Skeletal muscle satellite cell (primary cell): Measurements from ENCODE around the gene MLXIPL. TPM values are rescaled to one million over a fixed set of nuclear protein-coding genes. Genes with fewer than 3 reads are reported as not detected.

ENCODE experiments used
- H3K27me3 ChIP-seq: 2 replicates; pipeline ENCODE4 v1.7.0; 2013; ENCODE audit warnings: low read length; ENCODE audit not compliant: control insufficient read depth, insufficient read depth
- H3K36me3 ChIP-seq: 2 replicates; pipeline ENCODE4 v1.7.0; 2013; ENCODE audit warnings: mild to moderate bottlenecking, control low read depth, low read length; ENCODE audit not compliant: insufficient read depth
- H3K4me1 ChIP-seq: 2 replicates; pipeline ENCODE4 v1.7.0; 2013; ENCODE audit warnings: low read length; ENCODE audit not compliant: control insufficient read depth, insufficient read depth
- H3K4me2 ChIP-seq: 2 replicates; pipeline ENCODE4 v1.7.0; 2013; ENCODE audit warnings: mild to moderate bottlenecking, low read length
- H3K4me3 ChIP-seq: 2 replicates; pipeline ENCODE4 v1.7.0; 2013; ENCODE audit warnings: low read length
- H3K9ac ChIP-seq: 2 replicates; pipeline ENCODE4 v1.7.0; 2013; ENCODE audit warnings: mild to moderate bottlenecking, low read depth, low read length, moderate library complexity
- H3K9me3 ChIP-seq: replicated peaks from 2 replicates; pipeline ENCODE4 v1.7.0; 2013; ENCODE audit warnings: mild to moderate bottlenecking, control low read depth, low read length
- total RNA-seq: library from RNA; depleted of rRNA; stranded (reverse); fragments of >200 nt; gene quantifications from 2 replicates; pipeline ENCODE4 v1.2.3, GENCODE V29; 2012; rRNA removed

The MLXIPL gene, protein sequence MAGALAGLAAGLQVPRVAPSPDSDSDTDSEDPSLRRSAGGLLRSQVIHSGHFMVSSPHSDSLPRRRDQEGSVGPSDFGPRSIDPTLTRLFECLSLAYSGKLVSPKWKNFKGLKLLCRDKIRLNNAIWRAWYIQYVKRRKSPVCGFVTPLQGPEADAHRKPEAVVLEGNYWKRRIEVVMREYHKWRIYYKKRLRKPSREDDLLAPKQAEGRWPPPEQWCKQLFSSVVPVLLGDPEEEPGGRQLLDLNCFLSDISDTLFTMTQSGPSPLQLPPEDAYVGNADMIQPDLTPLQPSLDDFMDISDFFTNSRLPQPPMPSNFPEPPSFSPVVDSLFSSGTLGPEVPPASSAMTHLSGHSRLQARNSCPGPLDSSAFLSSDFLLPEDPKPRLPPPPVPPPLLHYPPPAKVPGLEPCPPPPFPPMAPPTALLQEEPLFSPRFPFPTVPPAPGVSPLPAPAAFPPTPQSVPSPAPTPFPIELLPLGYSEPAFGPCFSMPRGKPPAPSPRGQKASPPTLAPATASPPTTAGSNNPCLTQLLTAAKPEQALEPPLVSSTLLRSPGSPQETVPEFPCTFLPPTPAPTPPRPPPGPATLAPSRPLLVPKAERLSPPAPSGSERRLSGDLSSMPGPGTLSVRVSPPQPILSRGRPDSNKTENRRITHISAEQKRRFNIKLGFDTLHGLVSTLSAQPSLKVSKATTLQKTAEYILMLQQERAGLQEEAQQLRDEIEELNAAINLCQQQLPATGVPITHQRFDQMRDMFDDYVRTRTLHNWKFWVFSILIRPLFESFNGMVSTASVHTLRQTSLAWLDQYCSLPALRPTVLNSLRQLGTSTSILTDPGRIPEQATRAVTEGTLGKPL
- total RNA-seq, result 0.51 TPM in 1 of 2 replicates, not detected in the other

DNA sequence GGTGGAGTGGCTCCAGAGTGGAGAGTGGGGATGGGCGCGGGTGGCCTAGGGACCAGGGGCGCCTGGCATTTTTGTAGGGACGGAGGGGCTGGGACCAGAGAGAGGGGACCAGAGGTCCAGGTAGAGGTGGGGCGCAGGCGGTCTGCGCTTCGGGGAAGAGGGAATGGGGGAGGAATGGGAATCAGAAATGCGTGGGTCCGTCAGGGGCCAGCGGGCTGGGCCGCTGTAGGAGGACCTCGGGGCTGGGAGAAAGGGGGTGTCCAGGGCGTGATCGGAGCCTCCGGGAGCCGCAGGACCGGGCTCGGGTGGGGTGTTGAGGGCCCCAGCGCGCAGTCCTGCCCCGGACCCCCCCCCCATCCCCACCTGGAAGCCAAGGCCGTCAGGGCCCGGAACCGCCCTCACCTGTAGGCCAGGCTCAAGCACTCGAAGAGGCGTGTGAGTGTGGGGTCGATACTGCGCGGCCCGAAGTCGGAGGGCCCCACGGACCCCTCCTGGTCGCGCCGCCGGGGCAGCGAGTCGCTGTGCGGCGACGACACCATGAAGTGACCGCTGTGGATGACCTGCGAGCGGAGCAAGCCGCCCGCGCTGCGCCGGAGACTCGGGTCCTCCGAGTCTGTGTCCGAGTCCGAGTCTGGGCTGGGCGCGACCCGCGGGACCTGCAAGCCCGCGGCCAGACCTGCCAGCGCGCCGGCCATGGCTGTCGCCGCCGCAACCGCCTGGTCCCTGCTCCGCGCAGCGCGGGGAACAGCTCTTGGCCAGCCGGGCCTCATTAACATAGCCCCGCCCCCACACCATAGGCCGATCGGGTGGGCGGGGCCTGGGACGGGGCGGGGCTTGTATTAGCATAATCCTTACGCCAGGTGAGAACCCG is at the start of gene MLXIPL:
MLXIPL (minus strand) TSS at position 725 of the 871 bp plus-strand sequence; CDS start at position 695, 30 bp downstream.
- H3K9ac ChIP-seq, result no peak within 1 kb of the TSS
- peaks cover 64% of the 10 kb centered on the region for H3K27me3 ChIP-seq

DNA sequence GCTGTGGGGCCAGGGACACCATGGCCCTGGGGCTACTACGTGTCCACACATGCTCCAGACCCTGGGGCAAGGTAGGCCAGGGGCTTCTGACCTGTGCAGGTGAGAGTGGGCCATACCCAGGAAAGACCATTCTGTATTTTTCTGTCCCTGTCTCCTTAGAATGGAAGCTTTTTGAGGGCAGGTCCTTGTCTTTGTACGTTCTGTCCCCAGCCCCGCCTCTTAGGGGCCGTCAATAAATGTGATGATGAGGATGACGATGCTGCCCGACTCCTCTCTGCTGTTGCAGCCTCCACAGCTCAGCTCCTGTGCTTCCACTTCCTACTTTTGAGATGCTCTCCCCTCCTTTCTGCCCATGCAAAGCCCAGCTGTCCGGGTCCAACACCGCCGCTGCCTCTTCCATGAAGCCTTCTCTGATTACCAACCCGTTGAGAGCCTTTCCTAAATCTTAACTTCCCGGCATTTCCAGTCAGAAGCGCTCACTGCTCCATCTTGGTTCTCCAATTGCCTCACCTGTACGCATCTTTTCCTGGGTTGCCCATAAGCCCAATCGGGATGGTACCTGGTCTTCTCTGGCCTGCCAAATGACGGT is 47.6 kb upstream of the MLXIPL start:
- Histone ChIP-seq H3K4me1 (peaks cover 6% of the 10 kb centered on the region), H3K4me2 (no peak overlapping the region), H3K9me3 (no peaks in the 10 kb centered on the region), H3K36me3 (no peaks in the 10 kb centered on the region), H3K4me3 (no peak overlapping the region), H3K9ac (no peak overlapping the region), H3K27me3 (no peaks in the 10 kb centered on the region)

More for the DNA sequence above, at the start of gene MLXIPL:
- peaks cover 10% of the 10 kb centered on the region for H3K4me1 ChIP-seq
- H3K36me3 ChIP-seq, result no peaks in the 10 kb centered on the region
- peak within 1 kb of the TSS; percentile 69 for H3K4me3 ChIP-seq
- peak within 1 kb of the TSS; percentile 94 for H3K4me2 ChIP-seq
- no peaks in the 10 kb centered on the region for H3K9me3 ChIP-seq

DNA sequence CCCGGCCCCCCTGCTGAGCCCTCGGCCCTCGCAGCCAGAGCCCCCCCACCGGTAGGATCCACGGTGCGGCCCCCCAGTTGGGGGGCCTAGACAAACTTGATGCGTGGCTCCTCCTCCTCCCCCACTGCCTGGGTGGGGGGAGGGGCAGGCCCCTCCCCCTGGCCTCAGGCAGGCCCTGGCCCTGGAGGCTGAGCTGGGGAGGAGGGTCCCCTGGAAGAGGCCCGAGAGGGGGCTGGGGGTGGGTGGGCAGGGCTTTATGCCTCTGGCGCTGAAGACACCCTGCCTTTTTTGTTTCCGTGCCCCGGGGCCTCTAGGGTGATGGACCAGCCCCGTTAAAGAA is 47.0 kb upstream of the MLXIPL start:
- Histone ChIP-seq H3K27me3 (no peaks in the 10 kb centered on the region), H3K9ac (no peak overlapping the region)

DNA sequence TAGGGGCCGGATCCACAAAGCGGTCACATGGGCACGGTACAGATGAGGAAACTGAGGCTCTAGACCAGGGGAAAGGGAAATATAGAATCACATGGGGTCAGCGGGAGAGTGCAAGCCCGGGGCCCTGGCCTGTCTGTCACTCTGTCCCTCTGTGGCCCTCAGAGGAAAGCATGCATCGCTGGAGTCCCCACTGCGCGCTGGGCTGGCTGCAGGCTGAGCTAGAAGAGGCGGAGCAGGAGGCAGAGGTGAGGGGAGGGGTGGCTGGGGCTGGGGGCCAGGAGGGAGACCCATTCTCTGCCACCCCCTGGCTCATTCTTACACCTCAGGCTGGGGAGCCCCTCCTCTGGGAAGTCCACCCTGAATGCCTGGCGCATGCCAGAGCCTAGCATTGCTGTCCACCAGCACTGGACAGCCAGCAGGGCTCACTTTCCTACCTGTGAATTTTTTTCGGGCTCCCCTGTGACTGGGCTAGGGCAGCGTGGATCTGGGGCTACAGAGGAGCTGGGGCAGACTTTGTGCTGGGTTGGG is 45.6 kb upstream of the MLXIPL start:
- Histone ChIP-seq H3K4me3 (no peak overlapping the region), H3K36me3 (no peaks in the 10 kb centered on the region), H3K9ac (no peak overlapping the region), H3K27me3 (peaks cover 5% of the 10 kb centered on the region), H3K9me3 (no peaks in the 10 kb centered on the region), H3K4me1 (peaks cover 6% of the 10 kb centered on the region), H3K4me2 (no peak overlapping the region)

More for the DNA sequence above, 47.0 kb upstream of the MLXIPL start:
- Histone ChIP-seq H3K9me3 (no peaks in the 10 kb centered on the region), H3K36me3 (no peaks in the 10 kb centered on the region), H3K4me3 (no peak overlapping the region), H3K4me1 (peaks cover 6% of the 10 kb centered on the region), H3K4me2 (no peak overlapping the region)

DNA sequence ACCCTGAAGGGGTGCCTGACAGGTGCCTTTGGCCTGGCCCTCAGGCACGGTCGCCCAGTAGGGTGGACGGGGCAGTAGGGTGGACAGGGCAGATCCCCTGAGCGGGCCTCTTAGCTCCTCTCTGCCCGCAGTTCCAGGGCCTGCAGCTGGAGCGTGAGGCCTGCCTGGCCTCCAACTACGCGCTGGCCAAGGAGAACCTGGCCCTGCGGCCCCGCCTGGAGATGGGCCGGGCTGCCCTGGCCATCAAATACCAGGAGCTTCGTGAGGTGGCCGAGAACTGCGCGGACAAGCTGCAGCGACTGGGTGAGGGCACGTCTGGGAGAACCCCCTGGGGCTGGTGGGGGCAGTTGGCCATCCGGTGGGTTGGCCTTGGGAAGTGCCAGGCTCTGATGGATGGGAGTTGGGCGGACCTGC is 45.0 kb upstream of the MLXIPL start:
- peaks cover 6% of the 10 kb centered on the region for H3K4me1 ChIP-seq
- no peak overlapping the region for H3K9ac ChIP-seq
- H3K4me2 ChIP-seq, result no peak overlapping the region
- no peaks in the 10 kb centered on the region for H3K9me3 ChIP-seq
- no peaks in the 10 kb centered on the region for H3K36me3 ChIP-seq
- no peak overlapping the region for H3K4me3 ChIP-seq
- H3K27me3 ChIP-seq, result peaks cover 9% of the 10 kb centered on the region

DNA sequence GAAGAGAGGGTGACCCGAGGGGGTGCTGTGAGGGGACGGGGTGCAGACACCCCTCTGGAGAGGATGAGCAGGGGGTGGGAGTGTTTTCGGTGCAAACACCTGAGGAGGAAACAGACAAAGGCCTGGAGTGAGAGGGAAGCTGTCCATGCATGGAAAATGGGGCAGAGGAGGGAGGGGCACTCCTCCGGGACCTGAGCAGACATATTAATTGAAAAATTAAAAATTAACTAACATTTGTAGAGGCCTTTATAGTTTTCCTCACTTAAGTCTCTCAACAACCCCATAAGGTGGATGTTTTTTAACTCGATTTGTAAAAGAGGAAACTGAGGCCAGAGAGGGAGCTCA is 44.5 kb upstream of the MLXIPL start:
- Histone ChIP-seq H3K36me3 (no peaks in the 10 kb centered on the region), H3K9ac (no peak overlapping the region), H3K4me2 (peak overlapping the region; percentile 91), H3K4me1 (peaks cover 6% of the 10 kb centered on the region), H3K9me3 (no peaks in the 10 kb centered on the region), H3K27me3 (peaks cover 13% of the 10 kb centered on the region), H3K4me3 (peak overlapping the region; percentile 76)

DNA sequence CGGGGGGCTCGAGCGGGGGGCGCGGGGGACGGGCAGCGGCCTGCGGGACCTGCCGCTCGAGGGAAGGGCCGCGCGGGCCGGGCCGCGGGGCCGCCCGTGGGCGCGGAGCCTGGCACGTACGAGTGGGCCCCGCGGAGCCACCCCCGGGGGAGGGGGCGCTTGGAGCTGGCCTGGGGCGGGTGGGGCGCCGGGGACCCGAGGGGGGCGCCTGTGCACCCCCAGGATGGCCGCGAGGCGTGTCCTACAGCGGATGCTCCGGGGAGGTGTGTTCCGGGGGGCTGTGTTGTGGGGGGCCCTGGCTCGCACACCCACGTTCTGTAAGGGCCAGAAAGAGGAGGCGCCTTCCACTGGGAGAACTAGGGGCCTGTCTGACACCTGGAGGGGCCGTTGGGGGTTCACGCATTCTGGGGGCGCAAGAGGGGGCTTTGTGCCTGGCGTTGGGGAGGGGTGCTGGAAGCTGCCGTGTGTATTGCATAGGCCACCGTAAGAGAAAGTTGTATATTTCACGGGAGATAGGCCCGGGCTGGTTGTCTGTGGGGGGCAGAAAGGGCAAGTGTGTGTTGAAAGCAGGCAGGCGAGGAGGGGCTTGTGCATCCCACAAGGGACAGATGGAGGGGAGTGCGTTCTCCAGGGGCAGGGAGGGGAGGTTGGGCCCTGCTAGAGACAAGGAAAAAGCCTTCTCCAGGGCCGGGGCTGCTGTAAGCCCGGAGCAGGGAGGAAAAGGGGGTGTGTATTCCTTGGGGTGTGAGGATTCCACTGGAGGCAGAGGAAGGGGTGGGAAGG is 44.0 kb upstream of the MLXIPL start:
- Histone ChIP-seq H3K9me3 (no peaks in the 10 kb centered on the region), H3K4me2 (peak overlapping the region; percentile 91), H3K9ac (peak overlapping the region; percentile 80), H3K4me3 (peak overlapping the region; percentile 76), H3K27me3 (peaks cover 14% of the 10 kb centered on the region), H3K36me3 (no peaks in the 10 kb centered on the region), H3K4me1 (peaks cover 6% of the 10 kb centered on the region)

DNA sequence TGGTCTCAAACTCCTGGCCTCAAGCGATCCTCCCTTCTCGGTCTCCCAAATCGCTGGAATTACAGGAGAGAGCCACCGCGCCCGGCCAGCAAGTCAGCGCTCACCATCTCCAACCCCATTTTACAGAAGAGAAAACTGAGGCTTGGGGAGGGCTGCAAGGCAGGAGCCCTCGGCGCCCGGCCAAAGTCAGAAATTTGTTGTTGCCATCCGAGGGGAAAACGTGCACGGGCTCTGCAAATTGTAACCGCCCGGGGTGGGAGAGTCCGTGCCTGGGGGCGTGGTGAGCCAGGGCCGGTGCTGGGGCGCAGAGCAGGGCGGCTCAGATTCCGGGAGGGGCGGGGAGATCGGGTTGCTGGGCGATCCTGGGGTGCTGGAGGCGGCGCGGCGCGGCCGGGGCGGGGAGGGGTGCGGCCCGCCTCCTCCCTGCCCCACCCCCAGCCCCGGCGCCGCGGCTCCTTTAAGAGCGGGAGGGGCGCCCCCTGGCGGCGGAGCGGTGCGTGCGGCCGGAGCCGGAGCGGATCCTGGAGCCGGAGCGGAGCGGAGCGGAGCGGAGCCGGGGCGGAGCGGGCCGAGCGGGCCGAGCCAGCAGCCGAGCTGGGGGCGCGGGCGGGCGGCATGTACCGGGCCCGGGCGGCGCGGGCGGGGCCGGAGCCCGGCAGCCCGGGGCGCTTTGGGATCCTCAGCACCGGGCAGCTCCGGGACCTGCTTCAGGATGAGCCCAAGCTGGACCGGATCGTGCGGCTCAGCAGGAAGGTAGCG is 43.2 kb upstream of the MLXIPL start, which contains the start of gene VPS37D:
VPS37D (plus strand) TSS at position 488 of the 759 bp plus-strand sequence; CDS start at position 616, 128 bp downstream.
- Histone ChIP-seq H3K27me3 (peaks cover 14% of the 10 kb centered on the region), H3K9ac (peak within 1 kb of the TSS; percentile 80), H3K36me3 (no peaks in the 10 kb centered on the region), H3K9me3 (no peaks in the 10 kb centered on the region), H3K4me1 (peaks cover 6% of the 10 kb centered on the region), H3K4me2 (peak within 1 kb of the TSS; percentile 91), H3K4me3 (peak within 1 kb of the TSS; percentile 76)

DNA sequence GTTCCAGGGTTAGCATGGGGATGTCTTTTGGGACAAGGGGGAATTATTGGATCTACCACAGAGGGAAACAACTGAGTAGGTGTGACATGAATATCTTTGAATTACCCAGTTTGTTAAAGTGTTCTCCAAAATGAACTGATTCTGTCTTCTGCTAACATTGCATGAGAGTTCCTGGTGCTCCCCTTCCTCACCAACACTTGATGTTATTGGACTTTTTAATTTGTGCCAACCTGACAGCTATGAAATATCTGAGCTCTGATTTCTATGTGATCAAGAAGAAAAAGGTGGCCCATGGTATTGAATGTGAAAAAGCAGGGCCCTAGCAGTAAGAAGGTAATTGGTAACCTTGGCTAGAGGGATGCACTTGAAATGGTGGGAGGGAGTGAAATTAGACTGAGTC is 38.7 kb upstream of the MLXIPL start:
- Histone ChIP-seq H3K4me2 (no peak overlapping the region), H3K36me3 (no peaks in the 10 kb centered on the region), H3K9ac (no peak overlapping the region), H3K27me3 (peaks cover 22% of the 10 kb centered on the region), H3K9me3 (no peaks in the 10 kb centered on the region), H3K4me1 (no peaks in the 10 kb centered on the region), H3K4me3 (no peak overlapping the region)
